BJ (cell line): Measurements from ENCODE around the gene ITFG1. TPM values are rescaled to one million over a fixed set of nuclear protein-coding genes. Genes with fewer than 3 reads are reported as not detected.

Experiments
- CTCF ChIA-PET: fragments of 350-600 bp; formaldehyde crosslinking; extraction: SDS; loops from one replicate; lab custom pipeline; 2021; ENCODE audit warnings: antibody characterized with exemption, inconsistent platforms; lab: Yijun Ruan, JAX
- POLR2A ChIA-PET: fragments of 300-600 bp; sonication (Branson Sonifier 250); formaldehyde crosslinking; extraction: SDS; loops from one replicate; lab custom pipeline; 2021; ENCODE audit warnings: antibody characterized with exemption; lab: Charles Lee
- DNase-seq: peaks from one replicate; pipeline ENCODE4 v3.0.0-alpha.2; 2011; ENCODE audit warnings: low read depth
- H3K27me3 ChIP-seq: 2 replicates; pipeline ENCODE4 v1.6.0; 2011; ENCODE audit warnings: low read length; ENCODE audit not compliant: control insufficient read depth, insufficient read depth
- H3K36me3 ChIP-seq: 2 replicates; pipeline ENCODE4 v1.5.1; 2011; ENCODE audit warnings: low read length; ENCODE audit not compliant: control insufficient read depth, insufficient read depth
- H3K4me3 ChIP-seq: 2 replicates; pipeline ENCODE4 v1.5.1; 2011; ENCODE audit warnings: low read depth, mild to moderate bottlenecking, control low read depth, low read length
- CTCF ChIP-seq: IDR thresholded peaks from 2 replicates; pipeline ENCODE4 v1.5.1; 2011; ENCODE audit warnings: low read depth, mild to moderate bottlenecking, control low read depth, inconsistent platforms, low read length, moderate library complexity; ENCODE audit not compliant: insufficient read depth
- polyA plus RNA-seq: library from polyadenylated mRNA; depleted of rRNA; stranded (reverse); fragments of >200 nt; gene quantifications from 2 replicates; pipeline ENCODE4 v1.2.3, GENCODE V29; 2011

Gene ITFG1
- polyA plus RNA-seq, 1 experiment, result 47.5 TPM

DNA sequence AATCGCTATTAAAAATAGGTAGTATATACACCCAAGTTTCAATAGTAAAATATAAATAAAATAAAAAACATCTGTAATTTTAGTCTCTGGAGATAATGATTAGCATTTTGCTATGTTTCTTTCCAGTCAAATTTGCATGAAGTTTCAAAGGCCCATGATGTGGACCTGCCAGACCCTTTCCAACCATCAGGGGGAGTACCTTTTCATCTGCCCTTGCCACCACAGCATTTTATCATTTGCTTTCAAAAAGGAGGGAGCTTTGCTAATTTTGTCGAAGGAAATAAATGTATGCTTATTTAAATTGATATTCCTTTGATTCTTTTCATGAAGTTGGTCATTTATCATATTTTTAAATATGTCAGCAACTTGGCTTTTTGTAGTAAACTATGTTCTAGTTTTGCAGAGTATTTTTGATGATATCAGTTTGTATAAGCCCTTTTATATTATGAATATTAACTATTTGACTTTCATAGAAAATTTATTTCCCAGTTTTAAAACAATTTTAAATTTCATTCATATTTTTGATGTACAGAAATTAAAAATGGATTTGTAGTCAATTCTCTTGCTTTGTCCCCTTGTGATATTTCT is 201.9 kb downstream of the ITFG1 start:
- no peaks in the 10 kb centered on the region for H3K27me3 ChIP-seq
- H3K36me3 ChIP-seq, result no peaks in the 10 kb centered on the region
- POLR2A ChIA-PET, result no interaction called here
- peak; percentile 75 for TF ChIP-seq CTCF
- CTCF ChIA-PET, result no interaction called here
- H3K4me3 ChIP-seq, result no peak overlapping the region
- no peak for DNase-seq

DNA sequence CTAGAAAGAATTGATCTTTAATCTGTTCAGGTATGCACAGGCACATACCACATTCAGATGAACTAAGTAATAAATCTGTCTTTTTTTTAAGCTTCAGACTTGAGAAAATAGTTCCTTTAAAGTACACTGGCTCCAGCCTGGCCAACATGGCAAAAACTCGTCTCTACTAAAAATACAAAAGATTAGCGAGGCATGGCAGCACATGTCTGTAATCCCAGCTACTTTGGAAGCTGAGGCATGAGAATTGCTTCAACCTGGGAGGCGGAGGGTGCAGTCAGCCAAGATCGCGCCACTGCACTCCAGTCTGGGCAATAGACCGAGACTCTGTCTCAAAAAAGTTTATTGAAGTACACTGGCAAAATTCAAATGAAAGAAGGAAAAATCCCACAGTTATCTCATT is 206.1 kb downstream of the ITFG1 start:
- CTCF ChIA-PET, result no interaction called here
- DNase-seq, result no peak
- Histone ChIP-seq H3K27me3 (no peaks in the 10 kb centered on the region), H3K4me3 (no peak overlapping the region), H3K36me3 (no peaks in the 10 kb centered on the region)
- TF ChIP-seq CTCF, result no peak
- POLR2A ChIA-PET, result no interaction called here

DNA sequence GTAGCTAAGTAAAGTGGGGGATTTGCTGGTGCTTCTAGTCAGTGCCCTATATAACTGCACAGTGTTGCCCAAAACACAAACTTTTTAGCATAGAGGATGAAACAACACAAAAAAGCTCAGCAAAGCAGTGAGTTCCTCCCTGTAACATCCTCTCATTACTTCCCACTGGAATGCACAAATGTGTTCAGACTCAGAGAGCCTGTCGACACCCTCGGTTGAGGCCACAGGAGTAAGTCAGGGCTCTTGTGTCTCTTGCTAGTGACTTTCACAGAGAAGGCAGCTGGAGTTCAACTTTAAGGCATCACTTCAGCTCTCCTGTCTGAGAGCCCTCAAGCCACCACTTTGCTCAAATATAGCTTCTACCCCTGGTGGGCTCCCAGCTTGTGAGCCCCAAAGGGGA is 209.9 kb downstream of the ITFG1 start:
- peaks cover 2% of the 10 kb centered on the region; the same call in 1 of the 2 replicates for H3K36me3 ChIP-seq
- no peaks in the 10 kb centered on the region for H3K27me3 ChIP-seq
- ChIA-PET POLR2A (no interaction called here), CTCF (interaction anchor here (1.3 kb wide), 1 partner anchor 16 kb away, joined by 3 read pairs; no protein-coding TSS in a partner anchor)
- no peak for DNase-seq
- TF ChIP-seq CTCF, result no peak
- no peak overlapping the region for H3K4me3 ChIP-seq

GRCh38 chr16:47247690-47248089 is 213.2 kb downstream of the ITFG1 start:
- Histone ChIP-seq H3K27me3 (no peaks in the 10 kb centered on the region), H3K4me3 (no peak overlapping the region), H3K36me3 (peaks cover 2% of the 10 kb centered on the region; the same call in 1 of the 2 replicates)
- ChIA-PET CTCF (interaction anchor here (1.4 kb wide), 1 partner anchor 13 kb away, joined by 4 read pairs; no protein-coding TSS in a partner anchor), POLR2A (no interaction called here)
- TF ChIP-seq CTCF, result no peak
- no peak for DNase-seq

- Histone ChIP-seq H3K4me3 (no peak overlapping the region), H3K27me3 (no peaks in the 10 kb centered on the region), H3K36me3 (peaks cover 2% of the 10 kb centered on the region; the same call in 1 of the 2 replicates)
- TF ChIP-seq CTCF, result no peak
- ChIA-PET POLR2A (no interaction called here), CTCF (interaction anchor here (0.9 kb wide), 1 partner anchor 33 kb away, joined by 4 read pairs; no protein-coding TSS in a partner anchor)
- no peak for DNase-seq
Measured at GRCh38 chr16:47244206-47244605, 216.7 kb downstream of the ITFG1 start.
